Activated CD8-positive, alpha-beta memory T cell treated with anti-CD3 and anti-CD28 coated beads, Interleukin-2, amount 50 U/mL, for 1 hour (primary cell): Measurements from ENCODE around the gene CRACR2A.

ENCODE experiments used
- DNase-seq: peaks from one replicate; pipeline ENCODE4 v3.0.0-alpha.2; 2020; ENCODE audit errors: extremely low read depth

The CRACR2A gene

DNA sequence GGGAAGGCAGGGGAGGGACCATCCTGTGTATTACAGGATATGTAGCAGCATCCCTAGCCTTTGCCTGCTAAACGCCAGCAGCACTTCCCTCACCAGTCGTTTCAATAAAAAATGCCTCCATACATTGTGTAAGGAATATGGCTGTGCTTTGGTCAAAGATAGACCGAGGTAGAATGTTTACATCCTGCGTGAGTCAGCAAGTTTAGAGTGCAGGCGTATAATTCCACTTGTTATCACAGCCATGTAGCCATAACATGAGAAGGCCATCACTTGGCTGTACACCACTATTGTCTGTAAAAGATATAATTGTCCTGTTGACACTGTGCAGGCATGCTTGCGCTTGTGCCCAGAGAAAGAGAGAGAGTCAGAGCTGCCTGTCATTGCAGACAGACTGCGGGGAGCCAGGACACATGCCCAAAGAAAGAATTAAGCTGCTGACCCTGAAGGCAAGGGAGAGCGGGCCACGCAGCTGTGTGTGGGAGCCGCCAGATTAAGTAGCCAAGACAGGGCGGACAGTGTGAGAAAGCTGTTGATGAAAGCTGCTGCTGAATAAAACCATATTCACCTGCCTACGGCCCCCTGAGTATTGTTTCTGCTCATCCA, 68.4 kb downstream of the CRACR2A start:
- DNase-seq = no peak

DNA sequence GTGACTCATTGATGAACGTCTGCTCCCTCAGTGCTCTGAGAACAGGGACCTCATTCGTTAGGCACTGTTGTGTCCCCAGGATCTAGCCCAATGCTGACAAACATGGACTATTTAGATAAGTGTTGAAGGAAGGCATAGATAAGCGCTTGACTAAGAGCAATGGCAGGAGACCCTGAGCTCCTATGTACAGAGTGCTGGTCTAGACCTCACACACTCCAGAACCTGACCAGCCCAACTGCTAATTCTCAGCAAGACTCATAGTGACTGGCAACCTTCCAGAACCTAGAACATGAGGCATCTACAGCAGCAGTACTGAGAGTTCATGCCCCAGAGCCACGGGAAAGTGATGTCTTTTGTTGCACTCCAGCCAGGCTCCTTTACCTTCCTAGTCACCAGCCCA, 69.2 kb downstream of the CRACR2A start:
- no peak for DNase-seq

DNA sequence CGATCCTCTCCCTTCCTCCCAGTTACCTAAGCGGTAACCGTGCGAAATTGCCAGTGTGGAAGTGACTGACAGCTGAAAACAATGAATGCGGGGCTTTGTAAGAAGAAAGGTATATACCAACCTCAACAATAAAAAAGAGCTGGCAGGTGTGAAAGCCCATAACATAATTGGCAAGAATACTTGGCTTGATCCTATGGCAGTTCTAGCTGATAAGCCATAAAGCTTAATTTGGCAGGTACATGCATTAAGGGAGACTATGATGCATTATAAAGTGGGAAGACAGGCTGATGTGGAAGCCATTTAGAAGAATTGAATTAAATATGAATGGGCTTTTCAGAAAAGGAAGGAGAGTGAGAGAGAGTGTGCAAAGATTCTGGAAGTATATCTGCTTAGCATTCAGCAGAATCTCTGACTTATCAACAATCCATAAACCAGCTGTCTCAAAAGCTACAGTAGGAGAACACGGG, 71.3 kb downstream of the CRACR2A start:
- DNase-seq = no peak

DNA sequence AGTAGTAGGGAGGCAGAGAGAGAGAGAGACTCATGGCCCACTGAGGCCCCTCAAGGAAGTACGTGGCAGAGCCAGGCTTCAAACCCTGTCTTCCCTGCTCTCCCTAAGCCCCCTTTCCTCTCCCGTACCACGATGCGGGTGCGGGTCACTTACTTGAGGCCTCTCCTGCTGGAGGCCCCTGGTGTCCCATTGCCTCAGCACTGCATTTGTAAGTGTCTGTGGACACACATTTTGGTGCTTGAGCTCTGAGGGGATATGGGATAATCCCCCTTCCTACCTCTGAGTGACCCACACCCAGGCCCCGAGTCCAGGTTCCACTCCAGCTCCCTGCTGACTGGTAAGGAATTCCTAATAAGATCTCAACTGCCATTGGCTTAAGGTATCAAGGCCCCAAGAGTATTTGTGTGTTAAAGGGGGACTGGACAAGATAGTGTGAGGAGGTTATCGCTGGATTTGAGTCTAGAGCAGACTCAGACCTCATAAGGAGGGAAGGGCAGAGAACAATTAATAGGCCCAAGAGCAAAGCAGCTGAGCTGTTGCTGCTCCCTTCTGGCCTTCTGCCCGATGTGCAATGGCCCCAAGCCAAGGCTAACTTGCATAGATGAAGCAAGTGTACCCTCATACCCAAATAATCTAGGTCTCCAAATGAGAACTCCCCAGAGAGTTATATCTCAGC, 71.9 kb downstream of the CRACR2A start:
- no peak for DNase-seq

DNA sequence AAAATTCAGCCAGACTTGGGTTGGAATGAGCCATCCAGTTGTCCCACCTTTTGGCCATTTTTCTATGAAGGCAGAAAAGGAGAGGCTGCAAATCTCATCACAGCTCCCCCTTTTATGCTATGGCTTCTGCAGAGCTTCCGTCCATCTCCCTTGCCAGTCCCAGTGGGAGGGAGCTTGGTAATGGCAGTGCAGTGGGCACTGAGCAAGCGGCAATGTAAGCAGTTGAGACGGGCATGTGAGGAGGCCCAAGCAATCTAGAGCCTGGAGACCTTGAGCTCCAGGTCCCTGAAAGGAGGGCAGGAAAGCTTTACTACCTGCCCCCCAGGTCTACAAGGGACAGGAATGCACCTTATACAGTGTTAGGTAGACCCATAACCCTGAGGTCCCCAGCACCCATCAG, 73.1 kb downstream of the CRACR2A start:
- no peak for DNase-seq

DNA sequence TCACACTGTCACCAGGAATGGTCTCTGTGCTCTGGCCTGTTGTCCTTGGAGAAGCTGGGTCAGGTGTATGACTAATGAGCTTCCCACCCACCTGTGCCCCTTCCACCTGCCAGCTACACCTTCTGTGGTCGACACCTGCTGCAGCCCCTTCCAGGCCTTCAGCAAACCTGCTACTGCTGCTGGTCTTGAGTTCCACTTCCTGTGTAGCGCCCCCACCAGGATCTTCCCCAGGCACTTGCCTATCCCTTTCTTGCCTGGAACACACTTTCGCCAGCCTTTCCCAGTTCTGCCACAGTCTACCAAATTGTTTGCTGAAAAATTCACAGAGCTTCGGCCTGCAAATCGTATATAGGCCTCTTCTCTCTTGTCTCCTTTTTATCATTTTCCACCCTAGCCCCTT, 75.3 kb downstream of the CRACR2A start:
- no peak for DNase-seq

DNA sequence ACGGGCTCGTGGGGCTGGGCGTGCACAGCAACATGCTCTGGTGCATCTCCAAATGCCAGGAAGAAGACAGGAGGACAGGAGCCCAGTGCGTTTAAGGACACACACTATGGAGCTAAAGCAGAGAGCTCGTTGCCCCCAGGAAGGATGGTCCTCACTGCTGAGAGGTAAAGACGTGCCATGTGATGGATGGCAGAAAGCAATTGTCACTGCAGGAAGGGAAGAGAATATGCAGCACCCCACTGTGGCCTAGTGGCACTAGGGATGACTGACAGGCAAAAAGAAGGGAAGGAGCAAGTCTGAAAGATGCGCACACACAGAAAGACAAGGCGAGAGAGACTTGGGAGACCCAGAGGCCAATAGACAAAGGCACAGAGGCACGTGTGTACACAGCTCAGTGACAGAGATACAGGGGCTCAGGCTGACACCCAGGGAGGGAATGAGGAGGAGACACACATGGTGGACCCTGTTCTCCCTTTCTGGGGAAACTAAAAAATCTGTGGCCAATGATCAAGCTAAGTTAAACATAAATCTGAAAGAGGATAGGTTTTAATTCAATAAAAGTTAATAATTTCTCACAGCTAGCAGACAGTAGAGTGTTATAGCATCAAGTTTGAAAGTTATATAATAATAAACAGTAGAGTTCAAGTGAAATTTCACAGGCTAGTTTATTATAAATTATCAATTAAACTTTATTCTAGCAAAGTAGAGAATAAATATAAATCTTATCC, 78.8 kb downstream of the CRACR2A start:
- DNase-seq = no peak

DNA sequence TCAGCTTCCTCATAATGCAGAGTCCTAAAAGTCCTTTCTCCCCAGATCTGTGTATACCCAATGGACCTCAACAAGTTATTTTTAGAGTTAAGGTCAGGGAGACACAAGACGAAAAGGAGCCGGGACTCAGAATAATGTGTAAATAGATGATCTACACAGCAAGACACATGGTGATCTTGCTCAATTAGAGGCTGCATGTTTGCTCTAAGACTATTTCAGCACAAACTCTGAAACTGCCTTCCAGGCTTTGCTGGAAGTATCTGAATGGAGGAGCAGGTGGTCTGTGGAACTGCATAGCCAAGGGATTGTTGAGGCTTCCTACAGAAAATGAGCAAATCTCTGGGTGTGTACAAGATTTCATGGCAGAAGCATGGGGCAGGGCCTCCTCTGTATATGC, 80.8 kb downstream of the CRACR2A start:
- no peak for DNase-seq

DNA sequence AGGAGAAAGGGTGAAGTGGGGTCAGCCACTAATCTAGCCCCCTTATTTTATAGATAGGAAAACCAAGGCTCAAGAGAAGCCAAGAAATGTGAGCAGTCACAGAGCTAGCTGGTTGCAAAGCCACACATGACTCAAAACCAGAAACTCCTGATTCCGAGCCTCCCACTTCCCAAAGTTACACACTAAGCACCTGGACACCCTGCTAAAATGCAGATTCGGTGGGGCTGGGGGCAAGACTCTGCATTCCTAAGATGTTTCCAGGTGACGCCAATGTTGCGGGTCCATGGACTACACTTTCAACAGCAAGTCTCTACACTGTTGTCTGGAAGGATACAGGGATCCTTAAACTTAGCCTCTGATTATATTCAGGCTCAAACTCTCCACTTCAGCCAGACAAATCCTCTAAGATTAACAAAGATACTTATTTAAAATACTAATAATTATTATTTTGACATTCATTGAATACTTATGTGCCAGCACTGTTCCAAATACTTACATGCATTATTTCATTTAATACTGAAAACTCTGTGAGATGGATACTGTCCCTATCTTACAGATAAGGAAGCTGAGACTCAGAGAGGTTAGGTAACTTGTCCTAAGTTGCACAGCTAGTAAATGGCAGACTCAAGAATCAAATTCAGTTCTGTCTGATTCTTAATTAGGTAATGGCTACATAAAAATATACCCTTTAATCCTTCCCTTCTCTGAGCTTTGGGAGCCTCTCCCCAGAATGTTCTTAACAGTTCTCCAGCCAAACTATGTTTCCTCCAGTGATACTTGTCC, 81.4 kb downstream of the CRACR2A start:
- no peak for DNase-seq

DNA sequence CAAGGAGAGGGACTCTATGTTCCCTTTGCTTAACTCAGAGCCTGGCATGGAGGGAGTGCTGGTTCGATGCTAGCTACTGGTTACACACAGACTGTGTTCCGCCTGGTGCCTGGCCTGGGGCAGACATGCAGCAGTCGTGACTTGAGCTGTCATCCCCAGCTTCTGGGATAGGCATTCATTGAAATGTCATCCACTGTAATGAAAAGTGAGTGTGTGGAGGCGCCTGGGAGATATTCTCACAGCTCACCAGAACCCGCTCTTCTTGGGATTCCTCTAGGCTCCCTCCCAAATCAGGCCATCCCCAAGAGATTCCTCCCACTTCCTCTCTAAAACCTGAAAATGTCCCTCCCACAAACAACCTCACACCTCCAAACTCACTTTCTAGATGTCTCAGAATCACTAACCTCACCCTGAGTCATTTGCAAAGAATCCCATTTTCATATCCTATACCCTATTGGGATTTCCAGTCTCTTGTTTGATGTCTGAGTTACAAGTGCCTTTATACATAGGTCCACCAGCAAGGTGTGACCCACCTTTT, 82.8 kb downstream of the CRACR2A start:
- DNase-seq = no peak

DNA sequence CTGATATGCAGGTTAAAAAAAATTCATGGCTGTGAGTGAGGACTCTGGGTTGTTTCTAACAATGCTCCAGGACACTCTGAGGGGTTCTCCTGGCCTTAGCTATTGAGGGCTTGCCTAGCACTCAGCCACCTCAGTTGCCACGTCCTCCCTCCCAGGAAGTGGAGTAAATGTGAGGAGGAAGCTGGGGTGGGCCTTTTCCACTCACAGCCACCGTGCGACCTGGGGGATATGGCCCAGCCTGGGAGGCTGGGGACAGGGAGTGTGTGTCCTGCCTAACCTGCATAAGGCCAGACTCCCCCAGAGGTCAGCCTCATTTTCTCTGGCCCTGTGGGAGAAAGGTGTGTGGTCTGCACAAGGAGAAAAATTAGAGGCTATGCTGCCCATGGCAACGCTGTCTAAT, 83.3 kb downstream of the CRACR2A start:
- no peak for DNase-seq

DNA sequence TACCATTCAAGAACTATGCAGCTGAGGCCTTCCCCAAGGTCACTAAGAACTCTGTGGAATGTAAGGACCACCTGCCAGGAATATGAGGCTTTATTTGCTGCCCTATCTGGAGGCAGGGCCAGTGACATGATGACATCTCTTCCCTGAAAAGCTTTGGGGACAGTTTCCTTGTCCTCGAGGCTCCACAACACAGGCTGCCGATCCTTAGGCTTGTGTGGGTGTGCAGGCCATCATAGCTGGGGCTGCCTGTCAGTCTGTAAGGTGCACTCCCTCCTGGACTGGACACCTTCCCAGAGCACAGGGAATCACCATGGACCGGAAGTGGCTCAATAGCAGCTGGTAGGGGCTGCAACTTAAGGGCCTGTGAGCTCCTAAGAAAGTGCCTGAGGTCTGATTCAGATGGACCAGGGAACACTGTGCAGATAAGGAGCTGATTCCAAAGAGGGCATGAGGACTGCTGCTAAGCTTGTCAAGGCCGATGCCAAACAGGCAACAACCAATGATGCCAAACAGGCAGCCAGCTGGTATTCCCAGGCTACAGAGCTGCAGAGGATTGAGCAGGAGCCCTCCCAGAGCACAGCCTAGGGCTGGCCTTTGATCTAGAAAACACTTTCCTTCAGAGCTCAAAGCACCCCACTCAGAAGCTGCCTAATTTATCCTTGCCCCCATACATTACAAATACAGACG, 84.3 kb downstream of the CRACR2A start:
- DNase-seq = no peak

DNA sequence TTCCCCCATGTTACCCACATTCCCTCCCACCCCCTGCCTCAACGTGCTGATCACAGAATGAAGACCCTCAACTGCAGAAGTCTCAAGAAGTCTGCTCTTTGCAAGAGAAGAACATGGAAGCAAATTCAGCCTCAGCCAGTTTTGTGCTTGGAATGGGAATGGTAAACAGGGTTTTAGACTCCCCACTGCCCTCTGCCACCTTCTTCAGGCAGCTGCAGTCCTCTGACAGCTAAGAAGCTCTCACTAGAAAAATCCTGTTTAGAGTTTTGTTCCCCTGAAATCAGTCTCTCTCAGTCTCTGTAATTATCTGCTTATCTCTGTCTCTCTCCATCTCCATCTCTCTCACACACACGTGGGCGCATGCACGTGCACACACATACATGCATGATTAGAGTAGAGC, 85.4 kb downstream of the CRACR2A start:
- DNase-seq = no peak

DNA sequence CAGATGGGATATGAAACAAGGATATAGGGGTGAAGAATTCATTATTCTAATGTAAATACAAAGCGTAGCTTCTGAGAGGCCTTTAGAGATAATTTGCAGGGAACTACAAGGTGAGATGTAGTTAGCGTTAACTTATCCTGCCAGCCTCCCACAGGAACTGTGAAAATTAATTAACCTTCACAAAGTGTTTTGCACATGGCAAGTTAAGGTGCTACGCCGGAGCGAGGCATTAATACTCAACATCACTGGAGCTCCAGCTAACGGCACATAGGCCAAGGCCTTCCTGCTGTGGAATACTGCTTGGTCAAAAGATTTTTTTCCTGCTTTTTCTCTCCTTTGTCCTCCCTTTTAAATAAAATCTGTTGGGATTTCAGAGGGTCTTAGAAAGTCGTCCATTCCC, 86.5 kb downstream of the CRACR2A start:
- DNase-seq = no peak

DNA sequence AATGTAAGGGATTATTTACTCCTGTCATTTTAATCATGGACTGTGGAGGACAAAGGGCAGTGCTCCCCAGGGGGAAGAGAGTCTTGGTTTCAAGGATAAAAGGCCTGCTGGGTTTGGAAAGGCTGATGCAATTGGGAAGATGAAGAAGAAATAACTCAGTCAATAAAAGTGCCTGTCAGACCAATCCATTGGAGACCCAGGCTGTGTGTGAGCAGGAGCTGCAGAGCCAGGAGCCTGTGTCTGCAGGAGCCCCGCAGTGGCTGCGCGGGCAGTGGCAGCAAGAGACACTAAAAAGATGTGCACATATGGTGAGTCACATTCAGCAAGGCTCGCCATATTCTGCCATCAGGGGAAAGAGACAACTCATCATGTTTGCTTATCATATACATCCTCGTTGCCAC, 90.4 kb downstream of the CRACR2A start:
- DNase-seq = no peak

DNA sequence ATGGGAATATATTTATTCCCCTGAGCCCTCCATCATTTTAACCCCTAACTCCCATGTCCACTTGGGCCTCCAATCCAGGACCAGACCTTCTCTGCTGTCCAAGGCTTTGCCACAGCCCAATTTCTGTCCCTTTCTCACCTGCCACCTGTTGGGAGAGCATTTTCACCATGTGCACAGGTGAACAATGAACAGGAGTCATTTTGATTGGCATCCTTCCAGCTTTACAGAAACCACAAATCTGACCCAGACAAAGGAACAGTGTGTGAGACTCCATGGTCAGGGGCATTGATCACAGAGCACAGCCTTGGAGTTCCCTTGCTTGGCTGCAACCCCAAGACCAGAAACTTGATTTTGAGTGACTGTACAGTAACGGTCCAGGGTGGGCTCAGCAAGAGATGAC, 91.9 kb downstream of the CRACR2A start:
- no peak for DNase-seq

DNA sequence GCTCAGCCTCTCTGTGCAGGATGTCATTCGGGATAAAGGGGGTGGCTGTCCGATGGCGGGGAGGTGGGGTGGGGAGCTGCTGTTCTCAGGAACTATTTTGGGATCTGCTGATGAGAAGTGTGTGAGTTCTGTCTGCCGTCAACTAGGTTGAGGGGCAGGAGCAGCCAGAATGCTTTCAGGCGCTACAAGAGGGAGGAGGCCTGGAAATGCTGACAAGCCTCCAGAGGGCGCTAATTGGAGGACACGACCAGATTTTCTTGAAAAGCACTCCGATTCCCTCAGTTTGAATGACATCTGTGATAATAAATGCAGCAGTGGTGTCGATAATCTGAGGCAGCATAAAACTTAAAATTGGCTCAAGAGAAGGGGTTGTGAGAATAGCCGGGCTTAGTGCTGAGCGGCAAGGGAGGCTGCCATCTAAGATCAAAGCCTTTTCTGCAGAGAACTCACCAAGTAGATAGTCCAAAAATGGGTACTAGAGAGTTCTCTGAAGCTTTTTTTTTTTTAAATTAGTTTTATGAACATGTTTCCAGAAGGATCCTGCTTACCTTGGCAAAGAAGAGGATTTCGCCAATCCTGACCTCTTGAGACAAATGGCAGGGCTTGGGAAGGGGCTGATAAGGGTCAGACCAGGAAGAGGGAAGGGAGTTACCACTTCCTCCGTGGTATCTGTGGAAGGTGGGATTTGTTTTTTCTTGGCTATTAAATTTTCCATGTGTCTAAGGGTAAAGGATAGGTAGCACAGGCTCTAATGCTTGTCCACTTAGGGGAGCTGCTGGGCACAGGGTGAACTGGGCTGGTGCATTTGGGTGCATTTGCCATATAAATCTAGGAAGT, 94.4 kb downstream of the CRACR2A start:
- no peak for DNase-seq

DNA sequence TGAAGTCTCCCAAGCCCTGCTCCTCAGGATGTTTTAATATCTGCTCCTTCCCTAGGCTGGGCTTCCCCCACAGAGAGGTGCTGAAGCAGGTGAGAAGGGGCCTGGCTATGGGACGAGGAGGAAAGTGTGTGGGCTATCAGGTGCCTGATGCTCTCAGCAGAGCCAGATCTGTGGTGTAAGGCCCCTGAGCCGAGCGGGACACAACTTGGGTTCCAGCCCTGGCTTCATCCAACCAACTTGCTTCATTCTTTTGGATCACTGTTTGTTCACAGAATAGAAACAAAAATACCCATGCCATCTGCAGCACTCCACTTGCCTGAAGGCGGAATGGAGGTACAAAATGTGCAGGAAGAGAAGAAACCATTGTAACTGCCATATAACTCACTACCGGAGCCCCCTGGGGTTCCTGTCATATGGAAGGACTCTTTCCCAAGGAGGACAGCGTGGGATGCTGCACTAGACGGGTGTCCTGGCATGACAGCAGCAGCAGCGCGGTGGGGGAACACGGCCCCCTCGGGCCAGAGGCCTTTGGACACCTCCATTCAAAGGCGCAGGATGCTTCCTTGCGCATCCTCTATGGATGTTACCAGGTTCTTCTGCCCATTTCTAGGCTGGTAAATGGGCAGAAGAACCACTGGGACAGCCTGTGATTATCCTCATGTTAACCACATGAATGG, 95.8 kb downstream of the CRACR2A start:
- DNase-seq = no peak

DNA sequence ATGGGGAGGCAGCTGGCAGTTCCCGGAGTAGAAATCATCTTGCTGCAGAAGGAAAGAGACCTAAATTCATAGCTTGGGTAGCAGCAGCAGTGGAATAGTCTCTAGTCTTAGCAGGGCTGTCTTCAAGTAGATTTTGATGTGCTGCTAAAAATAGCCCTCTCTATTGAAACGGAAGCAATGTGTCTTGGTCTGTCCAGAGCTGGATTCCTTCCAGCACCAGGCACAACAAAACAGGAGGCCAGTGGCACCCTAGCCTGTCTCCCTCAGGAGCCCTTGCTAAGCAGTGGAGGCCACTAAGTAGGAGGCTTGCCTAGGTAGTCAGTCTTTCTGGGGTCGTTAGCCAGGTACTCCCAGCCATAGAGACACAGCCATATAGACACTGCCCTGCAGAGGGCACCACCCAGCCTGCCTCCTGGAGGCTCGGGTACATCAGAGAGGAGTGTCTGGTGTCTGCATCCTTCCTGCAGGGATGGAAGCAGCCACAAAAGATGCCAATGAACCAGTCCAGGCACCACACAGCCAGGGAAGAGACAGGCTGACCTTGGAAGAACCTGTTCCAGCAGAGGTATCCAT, 97.5 kb downstream of the CRACR2A start:
- no peak for DNase-seq
